HG02885 (cell line): ENCODE results near the gene GDF10.

Experiments used
- ATAC-seq: cut with Tn5 transposase; IDR thresholded peaks from one replicate; pipeline ENCODE4 v1.9.1; 2021; ENCODE audit warnings: mild to moderate bottlenecking; ENCODE audit not compliant: unreplicated experiment, poor library complexity

Gene GDF10

DNA sequence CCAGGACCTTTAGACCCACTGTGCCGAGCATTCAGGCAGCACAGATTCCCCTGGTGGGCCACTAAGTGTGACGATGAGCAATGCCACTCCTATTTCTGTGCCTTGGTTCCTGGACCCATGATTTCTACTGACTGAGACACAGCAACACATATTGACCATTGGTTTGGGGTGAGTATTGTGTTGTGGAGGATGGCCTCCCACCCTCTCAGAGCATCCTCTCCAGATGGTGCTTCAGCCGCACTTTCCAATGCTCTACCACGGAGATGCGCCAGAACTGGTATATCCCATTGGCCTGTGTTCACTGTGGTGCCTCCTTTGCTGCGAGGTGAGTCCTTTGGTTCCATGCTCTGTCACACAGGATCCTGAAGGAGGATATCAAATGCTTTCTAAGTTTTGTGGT is 10.1 kb upstream of the GDF10 start:
- ATAC-seq: no peak

DNA sequence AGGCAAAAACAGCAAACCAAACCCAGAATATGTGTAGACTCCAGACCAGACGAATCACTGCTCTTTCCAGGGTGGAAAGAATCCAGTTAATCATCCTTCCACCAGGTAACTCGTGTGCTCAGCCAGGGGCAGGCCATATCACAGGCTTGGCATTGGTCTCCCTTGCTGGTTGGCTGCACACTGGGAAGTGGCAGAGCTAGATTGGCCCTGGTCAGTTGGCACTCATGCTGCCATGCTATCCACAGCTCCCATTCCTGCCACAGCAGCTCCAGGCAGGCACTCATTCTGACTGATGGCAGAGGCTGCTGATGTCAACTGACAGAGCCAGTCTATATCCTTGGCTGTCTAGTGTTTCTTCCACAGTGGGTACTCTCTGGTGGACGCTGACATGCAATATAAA is 9.7 kb upstream of the GDF10 start:
- ATAC-seq: no peak

DNA sequence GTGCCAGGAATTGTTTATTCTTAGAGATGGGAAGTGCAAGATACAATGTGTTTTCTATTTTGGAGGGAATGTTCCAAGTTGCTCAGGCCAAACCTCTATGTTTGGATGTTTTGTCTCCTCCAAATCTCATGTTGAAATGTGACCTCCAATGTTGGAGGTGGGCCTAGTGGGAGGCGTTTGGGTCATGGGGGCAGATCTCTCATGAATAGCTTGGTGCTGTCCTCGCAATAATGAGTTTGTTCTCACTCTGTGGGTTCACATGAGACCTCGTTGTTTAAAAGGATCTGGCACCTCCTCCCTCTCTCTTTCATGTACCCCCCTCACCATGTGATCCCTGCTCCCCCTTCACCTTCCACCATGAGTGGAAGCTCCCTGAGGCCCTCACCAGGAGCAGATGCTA is 8.3 kb upstream of the GDF10 start:
- no peak for ATAC-seq

DNA sequence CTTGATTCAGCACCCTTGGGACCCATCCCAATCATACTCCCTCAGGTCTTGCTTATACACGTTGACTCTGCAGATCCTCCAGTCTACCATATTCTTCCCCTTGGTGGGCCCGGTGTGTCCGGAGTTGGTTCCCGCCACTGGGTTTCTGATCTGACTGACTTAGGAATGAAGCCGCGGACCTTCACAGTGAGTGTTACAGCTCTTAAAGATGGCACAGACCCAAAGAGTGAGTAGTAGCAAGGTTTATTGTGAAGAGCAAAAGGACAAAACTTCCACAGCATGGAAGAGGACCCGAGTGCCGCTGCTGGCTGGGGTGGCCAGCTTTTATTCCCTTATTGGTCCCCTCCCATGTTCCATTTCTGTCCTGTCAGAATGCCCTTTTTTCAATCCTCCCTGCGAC is 5.9 kb upstream of the GDF10 start:
- no peak for ATAC-seq

DNA sequence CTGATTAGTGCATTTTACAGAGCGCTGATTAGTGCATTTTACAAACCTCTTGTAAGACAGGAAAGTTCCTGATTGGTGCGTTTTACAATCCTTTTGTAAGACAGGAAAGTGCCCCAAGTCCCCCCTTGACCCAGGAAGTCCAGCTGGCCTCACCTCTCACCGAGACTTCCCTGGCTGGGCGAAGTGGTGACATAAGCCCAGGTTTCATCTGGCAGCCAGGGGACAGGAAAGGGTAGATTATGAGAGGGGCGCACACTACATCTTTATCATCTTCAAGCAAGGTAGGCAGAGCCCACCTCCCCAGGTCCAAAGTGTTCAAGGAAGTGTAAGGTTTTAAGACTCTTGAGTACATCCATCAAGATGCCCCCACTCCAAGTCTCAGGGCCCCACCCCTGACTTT is 5.5 kb upstream of the GDF10 start:
- no peak for ATAC-seq

DNA sequence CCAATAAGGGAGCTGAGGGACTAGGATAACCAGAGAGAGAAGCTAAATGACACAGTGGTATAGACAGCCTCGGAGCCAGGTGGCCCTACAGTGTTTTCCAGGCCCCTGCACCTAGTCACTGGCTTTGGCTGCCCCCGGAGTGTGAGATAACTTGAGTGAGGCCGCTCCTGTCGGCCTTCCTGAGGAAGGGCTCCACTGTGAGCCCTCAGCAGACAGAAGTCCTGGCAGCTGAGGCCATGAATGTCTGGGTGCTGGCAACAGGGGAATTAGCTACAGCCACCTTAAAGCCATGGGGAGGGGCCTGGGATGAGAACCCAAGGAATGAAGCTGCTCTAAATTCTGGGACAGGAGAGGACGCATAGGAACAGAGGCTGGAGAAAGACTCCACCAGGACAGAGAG is 4.6 kb upstream of the GDF10 start:
- ATAC-seq: no peak

DNA sequence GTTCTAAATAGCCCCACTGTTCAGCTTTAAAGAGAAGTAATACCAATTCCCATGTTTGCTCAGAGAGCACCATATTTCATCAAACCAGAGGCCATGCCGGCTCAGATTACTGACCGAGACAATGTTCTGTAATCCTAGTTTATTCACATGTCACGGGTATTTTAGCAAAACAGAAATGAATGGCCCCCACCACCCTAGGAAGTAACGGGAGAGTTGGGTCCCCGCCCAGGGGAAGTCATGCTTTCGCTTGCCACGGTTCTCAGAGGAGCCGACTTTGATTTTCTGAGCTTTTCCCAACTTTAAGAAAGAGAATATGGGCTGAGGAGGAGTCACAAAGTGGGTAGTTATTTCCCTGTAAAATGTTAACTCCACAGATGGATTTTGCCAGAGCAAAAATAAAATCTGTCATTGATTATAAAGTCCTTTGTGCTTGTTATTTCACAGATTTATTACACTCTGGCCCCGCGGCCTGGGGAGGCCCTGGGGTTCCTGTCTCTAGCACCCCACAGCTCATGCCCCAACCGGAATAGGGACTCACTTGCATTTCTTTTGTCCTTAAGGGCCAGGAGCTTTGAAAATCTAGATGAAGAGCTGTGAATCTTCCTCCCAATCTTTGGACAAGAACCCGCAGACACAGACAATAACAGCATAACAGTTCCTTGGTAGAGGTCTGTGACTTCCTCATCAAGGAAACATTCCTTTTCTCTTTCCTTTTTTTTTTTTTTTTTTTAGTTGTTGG is 3.7 kb upstream of the GDF10 start:
- ATAC-seq: no peak

DNA sequence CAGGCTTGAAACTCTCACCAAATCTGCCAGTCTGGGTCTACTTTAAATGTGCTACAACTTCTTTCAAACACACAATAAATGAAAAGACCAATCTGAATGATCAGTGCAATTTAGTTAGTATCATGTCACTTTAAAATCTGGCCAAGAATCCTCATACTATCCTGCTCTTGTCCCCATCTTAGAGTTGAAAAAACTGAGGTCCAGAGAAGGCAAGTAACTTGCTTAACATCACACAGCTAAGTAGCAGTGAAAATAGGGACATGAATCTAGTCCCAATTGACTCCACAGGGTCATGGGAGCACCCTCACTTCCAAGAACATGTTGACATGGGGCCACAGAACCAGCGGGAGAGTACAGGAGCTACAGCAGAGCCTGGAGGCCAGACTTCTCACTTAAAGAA is 3.1 kb upstream of the GDF10 start:
- no peak for ATAC-seq

DNA sequence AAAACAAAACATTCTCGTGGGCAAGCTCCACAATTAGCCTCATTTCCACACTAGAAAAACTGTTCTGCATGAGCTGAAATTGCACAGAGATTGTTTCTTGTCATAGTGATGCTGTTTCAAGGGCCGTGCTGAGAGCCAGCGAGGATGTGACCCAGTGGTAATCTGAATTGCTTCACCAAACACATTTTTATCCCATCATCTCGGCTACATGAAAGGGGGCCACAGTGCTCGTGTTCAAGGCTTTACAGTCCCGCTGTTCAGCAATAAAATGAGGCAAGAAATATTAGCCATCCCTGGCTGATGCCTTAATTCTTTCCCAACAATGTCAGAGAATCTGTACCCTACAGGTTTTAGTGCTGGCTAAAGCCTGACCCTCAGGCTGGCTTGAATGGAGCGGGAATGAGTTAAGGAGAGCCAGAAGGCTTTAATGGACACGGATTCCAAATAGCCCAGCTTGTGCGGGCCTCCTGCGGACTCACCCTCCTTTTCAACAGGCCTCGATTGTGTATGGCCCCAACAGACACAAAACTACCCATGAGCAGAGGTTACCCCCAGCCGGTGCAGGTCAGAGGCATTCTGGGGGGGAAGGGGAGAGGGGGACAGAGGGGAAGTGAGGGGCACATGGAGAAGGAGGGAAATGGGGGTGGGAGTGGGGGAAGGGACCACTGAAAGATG is 2.0 kb upstream of the GDF10 start:
- ATAC-seq: no peak

DNA sequence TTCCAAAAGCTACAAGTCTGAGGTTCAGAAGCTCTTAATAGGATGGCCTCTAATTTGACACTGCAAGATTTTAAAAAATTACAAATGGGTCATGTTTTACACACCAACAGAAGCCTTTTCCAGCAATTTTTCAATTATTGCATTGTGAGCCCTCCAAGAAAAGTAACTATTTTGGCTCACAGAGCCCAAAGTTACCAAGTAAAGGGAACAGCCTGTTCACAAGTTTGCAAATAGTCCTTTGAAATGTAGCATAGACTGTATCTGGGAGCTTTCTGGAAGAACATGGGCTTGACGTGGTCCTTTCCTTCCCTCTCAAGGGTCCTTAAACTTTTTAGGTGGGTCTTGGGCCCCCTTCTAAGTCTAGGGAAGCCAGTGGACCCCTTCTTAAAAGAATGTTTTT is 1.3 kb upstream of the GDF10 start:
- ATAC-seq: no peak

DNA sequence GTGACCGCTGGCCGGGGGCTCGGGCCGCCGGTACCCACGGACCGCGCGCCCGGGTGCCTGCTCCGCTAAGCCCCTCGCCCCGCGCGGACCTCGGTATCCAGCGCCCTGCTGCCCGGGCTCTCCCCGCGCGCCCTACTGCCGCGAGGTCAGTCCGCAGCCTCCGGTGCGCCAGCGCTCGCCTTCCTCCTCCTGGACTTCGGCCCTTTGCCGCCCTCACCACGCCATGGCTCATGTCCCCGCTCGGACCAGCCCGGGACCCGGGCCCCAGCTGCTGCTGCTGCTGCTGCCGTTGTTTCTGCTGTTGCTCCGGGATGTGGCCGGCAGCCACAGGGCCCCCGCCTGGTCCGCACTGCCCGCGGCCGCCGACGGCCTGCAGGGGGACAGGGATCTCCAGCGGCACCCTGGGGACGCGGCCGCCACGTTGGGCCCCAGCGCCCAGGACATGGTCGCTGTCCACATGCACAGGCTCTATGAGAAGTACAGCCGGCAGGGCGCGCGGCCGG is 483 bp downstream of the GDF10 start:
- ATAC-seq: no peak

DNA sequence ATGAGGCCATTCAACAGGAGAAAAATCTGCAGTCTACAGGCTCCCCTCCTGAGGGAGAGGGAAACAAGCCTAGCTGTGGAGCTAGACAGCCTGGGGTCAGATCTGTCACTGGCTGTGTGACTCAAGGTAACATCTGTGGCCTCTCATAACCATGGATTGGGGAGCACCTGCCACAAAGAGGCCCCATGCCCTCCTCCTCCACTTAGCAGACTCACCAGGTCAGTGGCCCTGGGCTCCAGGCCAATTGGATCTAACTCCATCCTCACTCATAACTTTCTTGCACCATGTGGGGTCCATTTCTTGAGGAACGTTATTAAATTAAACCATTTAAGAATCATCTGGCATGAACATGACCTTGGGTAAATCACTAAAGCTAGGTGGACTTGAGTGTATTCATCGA is 1.8 kb downstream of the GDF10 start:
- no peak for ATAC-seq

DNA sequence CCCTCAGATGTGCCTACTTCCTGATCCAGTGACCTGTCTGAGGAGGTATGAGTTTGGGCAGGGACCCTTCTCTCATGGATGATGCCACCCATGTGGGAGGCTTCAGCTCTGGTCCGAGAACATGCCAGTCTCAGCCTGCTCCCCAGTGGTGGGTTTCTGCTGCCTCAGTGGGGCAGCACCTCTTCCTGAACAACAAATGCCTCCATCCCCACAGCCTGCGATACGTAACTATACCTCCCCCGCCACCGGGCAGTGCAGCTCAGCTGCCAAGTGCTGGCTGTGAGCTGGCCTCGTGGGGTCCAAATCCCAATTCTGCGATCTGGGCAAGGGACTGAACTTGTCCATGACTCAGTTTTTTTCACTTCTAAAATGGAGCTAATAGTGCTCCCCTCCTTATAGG is 3.1 kb downstream of the GDF10 start:
- ATAC-seq: no peak

DNA sequence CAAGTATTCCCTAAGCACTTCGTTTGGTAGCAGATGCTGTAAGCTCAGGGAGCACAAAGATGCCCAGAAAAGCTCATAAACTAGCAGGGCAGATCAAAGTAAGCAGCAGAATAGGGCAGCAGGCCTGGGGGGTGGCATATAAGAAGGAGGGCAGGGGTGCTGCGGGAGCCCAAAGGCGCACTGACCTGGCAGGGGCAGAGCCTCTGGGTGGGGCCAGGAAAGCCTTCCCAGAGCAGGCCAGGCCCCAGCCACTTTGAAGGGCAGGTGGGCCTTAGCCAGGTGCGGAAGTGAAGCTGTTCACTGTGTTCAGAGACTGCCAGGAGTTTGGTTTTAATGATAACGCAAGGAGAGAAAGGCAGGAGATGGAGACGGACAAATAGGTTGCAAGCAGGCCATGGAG is 3.9 kb downstream of the GDF10 start:
- ATAC-seq: no peak

DNA sequence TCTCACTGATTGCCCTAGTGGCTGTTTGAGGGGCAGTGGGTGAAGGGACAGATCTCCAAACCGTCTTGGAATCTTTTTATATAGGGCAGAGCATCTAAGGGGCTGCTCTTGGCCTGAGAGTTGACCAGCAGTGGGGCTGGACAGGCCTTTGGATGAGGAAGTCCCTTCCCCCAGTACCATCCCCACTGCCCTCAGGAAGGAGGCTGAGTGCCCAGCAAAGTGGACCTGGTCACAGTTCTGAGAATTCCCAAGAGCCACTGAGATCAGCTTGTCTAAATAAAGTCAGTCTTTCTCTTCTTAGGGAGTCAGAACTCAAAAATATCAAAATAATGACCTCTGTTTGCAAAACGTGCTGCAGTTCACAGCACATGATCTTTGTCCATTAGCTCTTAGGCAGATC is 5.6 kb downstream of the GDF10 start:
- no peak for ATAC-seq

DNA sequence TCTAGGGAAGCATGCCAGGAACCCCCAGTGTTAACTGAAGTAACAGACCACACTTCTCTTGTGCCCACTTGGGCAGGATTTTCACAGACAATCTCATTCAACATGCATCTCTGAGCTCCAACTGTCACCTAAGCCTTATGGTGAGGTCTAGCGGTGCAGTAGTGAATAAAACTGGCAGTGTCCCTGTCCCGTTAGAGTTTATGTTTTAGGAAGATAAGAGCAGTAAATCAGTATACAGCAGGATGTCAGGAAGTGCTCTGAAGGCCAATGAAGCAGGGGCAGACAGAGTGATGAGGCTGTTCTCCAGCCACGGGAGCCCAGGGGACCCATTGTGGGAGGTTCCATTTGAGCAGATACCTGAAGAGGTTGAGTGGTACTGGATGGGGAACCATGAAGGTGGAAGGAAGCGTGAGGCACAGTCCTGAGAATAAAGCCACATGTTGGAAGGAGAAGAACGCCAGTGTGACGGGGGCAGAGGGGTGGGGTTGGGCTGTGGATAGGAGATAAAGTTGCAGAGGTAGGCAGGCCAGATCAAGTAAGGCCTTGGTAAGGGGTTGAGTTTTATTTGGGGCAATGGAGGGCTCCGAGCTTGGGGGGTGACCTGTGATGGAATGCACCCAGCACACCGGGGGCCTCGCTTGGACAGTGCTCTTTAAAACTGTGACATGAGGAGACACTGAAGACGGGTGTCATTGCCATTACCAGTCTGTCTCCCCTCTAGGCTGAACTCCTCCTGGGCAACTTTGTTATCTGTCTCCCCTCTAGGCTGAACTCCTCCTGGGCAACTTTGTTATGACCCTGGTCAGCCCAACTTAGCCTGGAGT is 6.6 kb downstream of the GDF10 start:
- no peak for ATAC-seq

DNA sequence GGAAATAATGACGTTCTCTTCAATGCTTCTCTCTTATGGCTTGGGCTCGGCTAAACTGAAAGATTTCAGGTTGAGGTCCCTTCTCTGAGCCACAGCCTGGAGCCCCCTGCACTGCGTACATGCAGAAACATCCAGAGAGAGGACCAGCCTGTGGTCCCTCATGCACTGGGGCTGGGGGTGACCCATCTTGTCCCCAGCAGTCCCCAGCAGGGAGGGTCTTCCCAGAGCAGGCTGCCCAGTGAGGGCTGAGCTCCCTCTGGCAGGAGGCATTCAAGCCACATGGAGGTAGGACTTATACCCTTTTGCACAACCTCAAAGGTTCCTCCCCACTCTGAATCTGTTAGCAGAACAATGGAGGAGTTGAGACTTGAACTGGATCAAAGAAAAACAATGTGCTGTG is 7.4 kb downstream of the GDF10 start:
- no peak for ATAC-seq

DNA sequence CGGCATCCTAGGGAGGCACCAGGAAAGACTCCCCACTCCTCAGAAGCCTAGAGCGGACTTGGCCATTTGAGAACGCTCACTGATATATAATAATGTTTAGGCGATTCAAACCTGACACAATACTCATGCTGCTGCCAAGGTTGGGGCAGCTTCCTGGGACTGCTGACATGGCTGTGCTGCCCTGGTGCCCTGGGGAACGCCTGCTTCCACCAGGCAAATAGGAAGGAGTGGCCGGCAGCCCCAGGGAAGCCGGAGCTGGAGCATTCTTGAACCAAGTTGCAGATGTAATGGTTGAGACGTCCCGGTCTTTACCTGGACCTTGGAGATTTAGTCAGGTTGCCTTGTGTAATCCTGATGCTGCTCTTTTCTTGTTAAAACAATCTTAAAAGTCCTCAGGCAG is 8.8 kb downstream of the GDF10 start:
- ATAC-seq: no peak

DNA sequence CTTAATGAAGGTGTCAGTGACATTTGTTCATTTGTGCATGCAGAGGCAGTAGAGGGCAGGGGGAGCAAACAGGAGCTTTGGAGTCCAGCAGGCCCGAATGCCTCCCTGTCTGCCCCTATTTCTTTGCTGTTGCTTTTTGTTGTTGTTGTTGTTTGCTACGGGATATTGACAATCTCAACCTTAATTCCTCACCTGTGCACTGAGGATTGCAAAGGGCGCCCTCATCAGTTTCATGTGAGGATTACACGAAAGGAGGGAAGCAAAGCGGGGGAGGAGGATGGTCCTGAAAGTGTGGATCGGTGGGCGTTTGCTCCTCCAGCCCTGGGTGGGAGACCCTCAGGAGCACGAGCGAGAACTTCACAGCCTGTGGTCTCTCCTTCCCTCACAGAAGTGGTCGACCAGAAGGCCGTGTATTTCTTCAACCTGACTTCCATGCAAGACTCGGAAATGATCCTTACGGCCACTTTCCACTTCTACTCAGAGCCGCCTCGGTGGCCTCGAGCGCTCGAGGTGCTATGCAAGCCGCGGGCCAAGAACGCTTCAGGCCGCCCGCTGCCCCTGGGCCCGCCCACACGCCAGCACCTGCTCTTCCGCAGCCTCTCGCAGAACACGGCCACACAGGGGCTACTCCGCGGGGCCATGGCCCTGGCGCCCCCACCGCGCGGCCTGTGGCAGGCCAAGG is 9.6 kb downstream of the GDF10 start:
- no peak for ATAC-seq

DNA sequence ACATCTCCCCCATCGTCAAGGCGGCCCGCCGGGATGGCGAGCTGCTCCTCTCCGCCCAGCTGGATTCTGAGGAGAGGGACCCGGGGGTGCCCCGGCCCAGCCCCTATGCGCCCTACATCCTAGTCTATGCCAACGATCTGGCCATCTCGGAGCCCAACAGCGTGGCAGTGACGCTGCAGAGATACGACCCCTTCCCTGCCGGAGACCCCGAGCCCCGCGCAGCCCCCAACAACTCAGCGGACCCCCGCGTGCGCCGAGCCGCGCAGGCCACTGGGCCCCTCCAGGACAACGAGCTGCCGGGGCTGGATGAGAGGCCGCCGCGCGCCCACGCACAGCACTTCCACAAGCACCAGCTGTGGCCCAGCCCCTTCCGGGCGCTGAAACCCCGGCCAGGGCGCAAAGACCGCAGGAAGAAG is 10.1 kb downstream of the GDF10 start:
- ATAC-seq: no peak
